ENCODE results near the gene PMS2. TPM values are rescaled to one million over a fixed set of nuclear protein-coding genes. Genes with fewer than 3 reads are reported as not detected.

Gene PMS2
- total and polyA plus RNA-seq, 9 of the 15 experiments (the other 6 are each of a cell fraction or from before 2014, with no cell fraction given), result 4.9 to 27.6 (median 16.5) TPM

DNA sequence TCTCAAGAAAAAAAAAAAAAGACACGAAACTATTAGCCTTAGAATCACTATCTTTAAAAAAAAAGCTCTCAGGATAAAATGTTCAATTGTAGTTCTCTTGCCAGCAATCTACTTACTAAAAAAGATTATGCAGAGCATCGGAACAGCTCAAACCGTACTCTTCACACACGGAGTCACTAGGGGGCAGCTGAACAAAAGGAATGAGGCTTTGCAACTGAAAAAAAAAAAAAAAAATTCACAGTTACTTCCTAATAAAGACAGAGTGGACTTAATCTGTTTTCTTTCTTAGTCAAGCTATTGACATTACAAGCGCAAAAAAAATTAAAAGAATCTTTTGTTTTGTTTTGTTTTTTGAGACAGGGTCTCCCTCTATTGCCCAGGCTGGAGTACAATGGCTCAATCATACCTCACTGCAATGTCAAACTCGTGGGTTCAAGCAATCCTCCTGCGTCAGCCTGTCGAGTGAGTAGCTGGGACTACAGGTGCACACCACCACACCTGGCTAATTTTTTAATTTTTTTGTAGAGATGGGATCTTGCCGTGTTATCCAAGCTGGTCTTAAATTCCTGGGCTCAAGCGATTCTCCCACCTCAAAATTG, 11.5 kb downstream of the PMS2 start:
- Histone ChIP-seq H3K9me3 (replicated peaks; ENCODE audit: control insufficient read depth, insufficient read depth, low read depth, low read length) (no peaks in the 10 kb centered on the region), H3K27me3 (ENCODE audit: control insufficient read depth in 2 of 2, insufficient read depth in 2 of 2, low read length in 2 of 2) (no peaks in the 10 kb centered on the region), H3K27ac (ENCODE audit: extremely low read depth, low read depth, low read length) (no peak overlapping the region), H2AFZ (ENCODE audit: low read depth, low read length) (no peak overlapping the region), H3K79me2 (ENCODE audit: control insufficient read depth, insufficient read depth, low read length) (no peaks in the 10 kb centered on the region), H3K36me3 (ENCODE audit: control insufficient read depth, insufficient read depth, low read length) (peaks cover 62% of the 10 kb centered on the region), H3K9me1 (ENCODE audit: control insufficient read depth, insufficient read depth, low read length) (no peaks in the 10 kb centered on the region), H3K4me1 (replicated peaks in 1 of 2; ENCODE audit: control insufficient read depth in 2 of 2, insufficient read depth in 2 of 2, low read length in 2 of 2) (no peaks in the 10 kb centered on the region; a peak in 1 of 5 replicates), H4K20me1 (replicated peaks; ENCODE audit: control insufficient read depth, insufficient read depth, low read length) (no peaks in the 10 kb centered on the region), H3K4me2 (ENCODE audit: insufficient read depth, low read length) (no peak overlapping the region), H3K4me3 (no peak overlapping the region), H3K9ac (ENCODE audit: insufficient read depth in 1 of 2, low read depth in 2 of 2, low read length in 2 of 2) (no peak overlapping the region; a peak in 1 of 4 replicates)
- 60% methylated on average over 9 of the region's 10 CpGs for WGBS (ENCODE audit: insufficient coverage, low coverage, missing lambda C conversion rate)
- in situ Hi-C loops (cut with MboI) (loop anchor here (5.0 to 25.0 kb wide), 2 partner anchors 135 to 325 kb away; no protein-coding TSS in a partner anchor), intact Hi-C loops (cut with micrococcal nuclease) (loop anchor here (1.0 to 10.0 kb wide), 3 partner anchors 109 to 437 kb away; no protein-coding TSS in a partner anchor)
- ChIA-PET POLR2A (interaction anchor here (0.6 to 1.1 kb wide), 6 partner anchors 9 to 185 kb away, joined by 3 to 5 read pairs (median 4); partner anchors contain the start of gene ANKRD61), CTCF (ENCODE audit: low intra/inter-chr PET ratio) (interaction anchor here (0.6 to 1.8 kb wide), 6 partner anchors 9 to 485 kb away, joined by 3 to 13 read pairs (median 4); no protein-coding TSS in a partner anchor)
- peak; percentile 91 for ATAC-seq
- BruUV-seq (replicated peaks), result no TSS peak
- peak; percentile 82 for FAIRE-seq
- DNase-seq (ENCODE audit: extremely low read depth in 1 of 4, low spot score in 3 of 4), result peak; percentile 30 to 71 (median 44)
- TF ChIP-seq BRCA1 (IDR thresholded peaks at IDR 0.05) (no peak), BRCA1 (CRISPR knock-in tag; IDR thresholded peaks at IDR 0.05) (no peak), RAD21 (CRISPR knock-in tag; conservative IDR thresholded peaks at IDR 0.05 in 1 of 2, IDR thresholded peaks at IDR 0.05 in 1 of 2) (peak; percentile 78 to 90), CC2D1A (IDR thresholded peaks at IDR 0.05) (0 out of 2 replicates have a peak, but pooled peaks have one; percentile 50), ZNF384 (IDR thresholded peaks at IDR 0.05; ENCODE audit: low read depth, low read length) (peak; percentile 99), ATF7 (IDR thresholded peaks at IDR 0.05) (no peak), ARID2 (IDR thresholded peaks at IDR 0.05) (peak; percentile 79), KLF16 (IDR thresholded peaks at IDR 0.05) (0 out of 2 replicates have a peak, but pooled peaks have one; percentile 6), SMC3 (conservative IDR thresholded peaks at IDR 0.05; ENCODE audit: insufficient read depth, low read depth, low read length) (peak; percentile 65), PHF8 (IDR thresholded peaks at IDR 0.05; ENCODE audit: borderline replicate concordance, low read length) (no peak)
- TF ChIP-seq, protein P1, sequence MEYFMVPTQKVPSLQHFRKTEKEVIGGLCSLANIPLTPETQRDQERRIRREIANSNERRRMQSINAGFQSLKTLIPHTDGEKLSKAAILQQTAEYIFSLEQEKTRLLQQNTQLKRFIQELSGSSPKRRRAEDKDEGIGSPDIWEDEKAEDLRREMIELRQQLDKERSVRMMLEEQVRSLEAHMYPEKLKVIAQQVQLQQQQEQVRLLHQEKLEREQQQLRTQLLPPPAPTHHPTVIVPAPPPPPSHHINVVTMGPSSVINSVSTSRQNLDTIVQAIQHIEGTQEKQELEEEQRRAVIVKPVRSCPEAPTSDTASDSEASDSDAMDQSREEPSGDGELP (CRISPR knock-in tag; IDR thresholded peaks at IDR 0.05; ENCODE audit: borderline replicate concordance), result no peak
- TF ChIP-seq, protein P2, sequence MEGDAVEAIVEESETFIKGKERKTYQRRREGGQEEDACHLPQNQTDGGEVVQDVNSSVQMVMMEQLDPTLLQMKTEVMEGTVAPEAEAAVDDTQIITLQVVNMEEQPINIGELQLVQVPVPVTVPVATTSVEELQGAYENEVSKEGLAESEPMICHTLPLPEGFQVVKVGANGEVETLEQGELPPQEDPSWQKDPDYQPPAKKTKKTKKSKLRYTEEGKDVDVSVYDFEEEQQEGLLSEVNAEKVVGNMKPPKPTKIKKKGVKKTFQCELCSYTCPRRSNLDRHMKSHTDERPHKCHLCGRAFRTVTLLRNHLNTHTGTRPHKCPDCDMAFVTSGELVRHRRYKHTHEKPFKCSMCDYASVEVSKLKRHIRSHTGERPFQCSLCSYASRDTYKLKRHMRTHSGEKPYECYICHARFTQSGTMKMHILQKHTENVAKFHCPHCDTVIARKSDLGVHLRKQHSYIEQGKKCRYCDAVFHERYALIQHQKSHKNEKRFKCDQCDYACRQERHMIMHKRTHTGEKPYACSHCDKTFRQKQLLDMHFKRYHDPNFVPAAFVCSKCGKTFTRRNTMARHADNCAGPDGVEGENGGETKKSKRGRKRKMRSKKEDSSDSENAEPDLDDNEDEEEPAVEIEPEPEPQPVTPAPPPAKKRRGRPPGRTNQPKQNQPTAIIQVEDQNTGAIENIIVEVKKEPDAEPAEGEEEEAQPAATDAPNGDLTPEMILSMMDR (IDR thresholded peaks at IDR 0.05 in 2 of 3, conservative IDR thresholded peaks at IDR 0.05 in 1 of 3; ENCODE audit: insufficient read depth in 2 of 3, low read depth in 1 of 3, low read length in 3 of 3), result peak; percentile 56 to 85 (median 69)
- TF ChIP-seq, protein P3, sequence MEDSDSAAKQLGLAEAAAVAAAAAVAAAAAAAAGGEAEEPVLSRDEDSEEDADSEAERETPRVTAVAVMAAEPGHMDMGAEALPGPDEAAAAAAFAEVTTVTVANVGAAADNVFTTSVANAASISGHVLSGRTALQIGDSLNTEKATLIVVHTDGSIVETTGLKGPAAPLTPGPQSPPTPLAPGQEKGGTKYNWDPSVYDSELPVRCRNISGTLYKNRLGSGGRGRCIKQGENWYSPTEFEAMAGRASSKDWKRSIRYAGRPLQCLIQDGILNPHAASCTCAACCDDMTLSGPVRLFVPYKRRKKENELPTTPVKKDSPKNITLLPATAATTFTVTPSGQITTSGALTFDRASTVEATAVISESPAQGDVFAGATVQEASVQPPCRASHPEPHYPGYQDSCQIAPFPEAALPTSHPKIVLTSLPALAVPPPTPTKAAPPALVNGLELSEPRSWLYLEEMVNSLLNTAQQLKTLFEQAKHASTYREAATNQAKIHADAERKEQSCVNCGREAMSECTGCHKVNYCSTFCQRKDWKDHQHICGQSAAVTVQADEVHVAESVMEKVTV (CRISPR knock-in tag; IDR thresholded peaks at IDR 0.05), result peak; percentile 82
